ENCODE measurements around the gene PARP6. TPM values are rescaled to one million over a fixed set of nuclear protein-coding genes. Genes with fewer than 3 reads are reported as not detected.

Gene PARP6
- polyA plus RNA-seq, 1 donor from 2014 or later: 218 TPM

DNA sequence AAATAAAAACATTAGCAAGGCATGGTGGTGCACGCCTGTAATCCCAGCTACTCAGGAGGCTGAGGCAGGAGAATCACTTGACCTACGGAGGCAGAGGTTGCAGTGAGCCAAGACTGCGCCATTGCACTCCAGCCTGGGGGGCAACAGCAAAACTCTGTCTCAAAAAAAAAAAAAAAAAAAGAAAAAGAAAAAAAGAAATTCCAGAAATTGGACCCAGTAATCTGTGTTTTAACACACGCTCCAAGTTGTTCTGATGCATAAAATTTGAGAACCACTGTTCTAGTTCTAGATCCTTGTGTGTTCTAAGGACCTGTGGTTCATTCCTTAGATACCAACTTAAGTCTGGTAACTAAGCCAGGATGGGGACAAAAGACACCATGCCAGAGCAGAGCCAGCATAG lies 2.6 kb downstream of the PARP6 start:
- H2AFZ ChIP-seq (ENCODE audit: low read depth, low read length): no peak overlapping the region
- H3K9me3 ChIP-seq (ENCODE audit: low read length): no peaks in the 10 kb centered on the region
- H4K20me1 ChIP-seq (ENCODE audit: insufficient read depth): no peaks in the 10 kb centered on the region
- no peaks in the 10 kb centered on the region for H3F3A ChIP-seq (ENCODE audit: insufficient read depth, low read length, poor library complexity, severe bottlenecking)
- no peak overlapping the region for H3K4me2 ChIP-seq (ENCODE audit: low read length)
- H3K4me3 ChIP-seq (ENCODE audit: low read length): peak overlapping the region; percentile 82
- no peaks in the 10 kb centered on the region for H3K27me3 ChIP-seq (ENCODE audit: insufficient read depth, low read depth, low read length)
- H3K9me2 ChIP-seq (ENCODE audit: insufficient read depth, low read length): no peaks in the 10 kb centered on the region
- TF ChIP-seq TAF1 (IDR thresholded peaks at IDR 0.05; ENCODE audit: low read depth): no peak
- TF ChIP-seq, protein P1, sequence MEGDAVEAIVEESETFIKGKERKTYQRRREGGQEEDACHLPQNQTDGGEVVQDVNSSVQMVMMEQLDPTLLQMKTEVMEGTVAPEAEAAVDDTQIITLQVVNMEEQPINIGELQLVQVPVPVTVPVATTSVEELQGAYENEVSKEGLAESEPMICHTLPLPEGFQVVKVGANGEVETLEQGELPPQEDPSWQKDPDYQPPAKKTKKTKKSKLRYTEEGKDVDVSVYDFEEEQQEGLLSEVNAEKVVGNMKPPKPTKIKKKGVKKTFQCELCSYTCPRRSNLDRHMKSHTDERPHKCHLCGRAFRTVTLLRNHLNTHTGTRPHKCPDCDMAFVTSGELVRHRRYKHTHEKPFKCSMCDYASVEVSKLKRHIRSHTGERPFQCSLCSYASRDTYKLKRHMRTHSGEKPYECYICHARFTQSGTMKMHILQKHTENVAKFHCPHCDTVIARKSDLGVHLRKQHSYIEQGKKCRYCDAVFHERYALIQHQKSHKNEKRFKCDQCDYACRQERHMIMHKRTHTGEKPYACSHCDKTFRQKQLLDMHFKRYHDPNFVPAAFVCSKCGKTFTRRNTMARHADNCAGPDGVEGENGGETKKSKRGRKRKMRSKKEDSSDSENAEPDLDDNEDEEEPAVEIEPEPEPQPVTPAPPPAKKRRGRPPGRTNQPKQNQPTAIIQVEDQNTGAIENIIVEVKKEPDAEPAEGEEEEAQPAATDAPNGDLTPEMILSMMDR (IDR thresholded peaks at IDR 0.05; ENCODE audit: poor library complexity, severe bottlenecking): no peak
- no peak for TF ChIP-seq RAD21 (conservative IDR thresholded peaks at IDR 0.05)
- TF ChIP-seq EZH2 (IDR thresholded peaks at IDR 0.05; ENCODE audit: borderline replicate concordance, insufficient read depth, low read length, poor library complexity, severe bottlenecking): no peak
- no peak for TF ChIP-seq POLR2AphosphoS5 (IDR thresholded peaks at IDR 0.05)
- TF ChIP-seq MXI1 (conservative IDR thresholded peaks at IDR 0.05; ENCODE audit: poor library complexity, severe bottlenecking): no peak
- TF ChIP-seq, protein P2, sequence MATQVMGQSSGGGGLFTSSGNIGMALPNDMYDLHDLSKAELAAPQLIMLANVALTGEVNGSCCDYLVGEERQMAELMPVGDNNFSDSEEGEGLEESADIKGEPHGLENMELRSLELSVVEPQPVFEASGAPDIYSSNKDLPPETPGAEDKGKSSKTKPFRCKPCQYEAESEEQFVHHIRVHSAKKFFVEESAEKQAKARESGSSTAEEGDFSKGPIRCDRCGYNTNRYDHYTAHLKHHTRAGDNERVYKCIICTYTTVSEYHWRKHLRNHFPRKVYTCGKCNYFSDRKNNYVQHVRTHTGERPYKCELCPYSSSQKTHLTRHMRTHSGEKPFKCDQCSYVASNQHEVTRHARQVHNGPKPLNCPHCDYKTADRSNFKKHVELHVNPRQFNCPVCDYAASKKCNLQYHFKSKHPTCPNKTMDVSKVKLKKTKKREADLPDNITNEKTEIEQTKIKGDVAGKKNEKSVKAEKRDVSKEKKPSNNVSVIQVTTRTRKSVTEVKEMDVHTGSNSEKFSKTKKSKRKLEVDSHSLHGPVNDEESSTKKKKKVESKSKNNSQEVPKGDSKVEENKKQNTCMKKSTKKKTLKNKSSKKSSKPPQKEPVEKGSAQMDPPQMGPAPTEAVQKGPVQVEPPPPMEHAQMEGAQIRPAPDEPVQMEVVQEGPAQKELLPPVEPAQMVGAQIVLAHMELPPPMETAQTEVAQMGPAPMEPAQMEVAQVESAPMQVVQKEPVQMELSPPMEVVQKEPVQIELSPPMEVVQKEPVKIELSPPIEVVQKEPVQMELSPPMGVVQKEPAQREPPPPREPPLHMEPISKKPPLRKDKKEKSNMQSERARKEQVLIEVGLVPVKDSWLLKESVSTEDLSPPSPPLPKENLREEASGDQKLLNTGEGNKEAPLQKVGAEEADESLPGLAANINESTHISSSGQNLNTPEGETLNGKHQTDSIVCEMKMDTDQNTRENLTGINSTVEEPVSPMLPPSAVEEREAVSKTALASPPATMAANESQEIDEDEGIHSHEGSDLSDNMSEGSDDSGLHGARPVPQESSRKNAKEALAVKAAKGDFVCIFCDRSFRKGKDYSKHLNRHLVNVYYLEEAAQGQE (IDR thresholded peaks at IDR 0.05; ENCODE audit: borderline replicate concordance): no peak
- no peak for TF ChIP-seq SMC3 (conservative IDR thresholded peaks at IDR 0.05; ENCODE audit: poor library complexity)
- TF ChIP-seq EP300 (conservative IDR thresholded peaks at IDR 0.05; ENCODE audit: poor library complexity, severe bottlenecking): no peak
- H3K27ac ChIP-seq (ENCODE audit: low read length): no peak overlapping the region
- no peak overlapping the region for H3K9ac ChIP-seq (ENCODE audit: low read length)
- H3K36me3 ChIP-seq (ENCODE audit: insufficient read depth, low read length): no peaks in the 10 kb centered on the region
- peaks cover 27% of the 10 kb centered on the region for H3K79me2 ChIP-seq (replicated peaks; ENCODE audit: insufficient read depth, low read length)

DNA sequence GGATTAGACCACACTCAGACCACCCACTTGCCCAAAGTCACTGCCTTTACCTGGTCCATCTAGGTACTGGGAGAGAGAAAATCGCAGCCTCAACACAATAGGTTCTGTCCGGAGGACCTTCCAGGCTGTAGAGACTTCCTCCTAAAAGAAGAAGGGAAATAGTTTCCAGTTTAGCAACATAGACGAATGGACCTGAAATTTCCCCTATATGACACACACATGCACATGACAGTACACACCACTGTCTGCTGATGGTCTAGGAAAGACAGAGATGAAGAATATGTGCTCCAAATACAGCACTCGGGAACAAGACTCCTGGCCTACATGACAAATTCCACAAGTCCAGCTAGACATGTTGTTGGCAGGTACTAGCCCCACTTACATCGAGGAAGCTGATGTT lies 7.3 kb downstream of the PARP6 start:
- no peaks in the 10 kb centered on the region for H3K9me3 ChIP-seq (ENCODE audit: low read length)
- H3K9me2 ChIP-seq (ENCODE audit: insufficient read depth, low read length): no peaks in the 10 kb centered on the region
- no peak overlapping the region for H2AFZ ChIP-seq (ENCODE audit: low read depth, low read length)
- TF ChIP-seq MXI1 (conservative IDR thresholded peaks at IDR 0.05; ENCODE audit: poor library complexity, severe bottlenecking) (no peak), EP300 (conservative IDR thresholded peaks at IDR 0.05; ENCODE audit: poor library complexity, severe bottlenecking) (no peak), EZH2 (IDR thresholded peaks at IDR 0.05; ENCODE audit: borderline replicate concordance, insufficient read depth, low read length, poor library complexity, severe bottlenecking) (no peak), POLR2AphosphoS5 (IDR thresholded peaks at IDR 0.05) (no peak), RAD21 (conservative IDR thresholded peaks at IDR 0.05) (no peak), TAF1 (IDR thresholded peaks at IDR 0.05; ENCODE audit: low read depth) (no peak), SMC3 (conservative IDR thresholded peaks at IDR 0.05; ENCODE audit: poor library complexity) (no peak)
- TF ChIP-seq, protein P1 (IDR thresholded peaks at IDR 0.05; ENCODE audit: poor library complexity, severe bottlenecking): no peak
- TF ChIP-seq, protein P2 (IDR thresholded peaks at IDR 0.05; ENCODE audit: borderline replicate concordance): no peak
- H3K4me3 ChIP-seq (ENCODE audit: low read length): no peak overlapping the region
- H3K36me3 ChIP-seq (ENCODE audit: insufficient read depth, low read length): peaks cover 14% of the 10 kb centered on the region
- H3K27ac ChIP-seq (ENCODE audit: low read length): no peak overlapping the region
- H3K27me3 ChIP-seq (ENCODE audit: insufficient read depth, low read depth, low read length): no peaks in the 10 kb centered on the region
- no peak overlapping the region for H3K9ac ChIP-seq (ENCODE audit: low read length)
- H3K79me2 ChIP-seq (replicated peaks; ENCODE audit: insufficient read depth, low read length): peaks cover 6% of the 10 kb centered on the region
- H4K20me1 ChIP-seq (ENCODE audit: insufficient read depth): no peaks in the 10 kb centered on the region
- no peaks in the 10 kb centered on the region for H3F3A ChIP-seq (ENCODE audit: insufficient read depth, low read length, poor library complexity, severe bottlenecking)
- H3K4me2 ChIP-seq (ENCODE audit: low read length): no peak overlapping the region

Measured in neural cell (in vitro differentiated cells).